ENCODE measurements around the gene SSR4. TPM values are rescaled to one million over a fixed set of nuclear protein-coding genes. Genes with fewer than 3 reads are reported as not detected.

SSR4 gene
- total and polyA plus RNA-seq, 8 donors = 368 to 925 (median 398) TPM

GRCh38 chrX:153778684-153779101 is 15.8 kb upstream of the SSR4 start:
- no peaks in the 10 kb centered on the region for H3K27me3 ChIP-seq
- H3K27ac ChIP-seq = no peak overlapping the region
- no peaks in the 10 kb centered on the region for H3K9me3 ChIP-seq
- no peak overlapping the region for H3K4me3 ChIP-seq
- WGBS, 2 donors = 68 to 80% methylated on average over 16 of the region's 16 CpGs
- no peaks in the 10 kb centered on the region for H3K36me3 ChIP-seq
- ATAC-seq = no peak
- no peaks in the 10 kb centered on the region for H3K4me1 ChIP-seq
- intact Hi-C loops (cut with DNase I) = loop anchor here in 1 of 3 donors (10.0 kb wide), 1 partner anchor 176 kb away; no protein-coding TSS in a partner anchor
- TF ChIP-seq CTCF (IDR thresholded peaks at IDR 0.05) = no peak
- DNase-seq = peak in 2 of 6 donors; percentile 18 to 68
- FAIRE-seq = no peak

- Histone ChIP-seq H3K4me1 (no peaks in the 10 kb centered on the region), H3K4me3 (no peak overlapping the region), H3K27ac (no peak overlapping the region), H3K36me3 (no peaks in the 10 kb centered on the region), H3K9me3 (no peaks in the 10 kb centered on the region), H3K27me3 (no peaks in the 10 kb centered on the region)
- intact Hi-C loops (cut with DNase I) = loop anchor here in 1 of 3 donors (10.0 kb wide), 1 partner anchor 175 kb away; no protein-coding TSS in a partner anchor
- 72 to 86% methylated on average over 18 of the region's 18 CpGs for WGBS, 2 donors
- TF ChIP-seq CTCF (IDR thresholded peaks at IDR 0.05) = no peak
- FAIRE-seq (no peak), DNase-seq (peak in 2 of 6 donors; percentile 22 to 47), ATAC-seq (peak in 1 of 4 donors; percentile 10)
Measured at GRCh38 chrX:153779891-153780677, 14.4 kb upstream of the SSR4 start.

GRCh38 chrX:153780678-153781427 is 13.6 kb upstream of the SSR4 start, which contains the start of gene SRPK3:
SRPK3 (plus strand) TSS chrX:153781041; CDS start chrX:153781087, 46 bp downstream.
- DNase-seq = peak in 2 of 6 donors; percentile 43 to 76
- Histone ChIP-seq H3K27ac (no peak within 1 kb of the TSS), H3K4me3 (no peak within 1 kb of the TSS), H3K4me1 (no peaks in the 10 kb centered on the region), H3K9me3 (no peaks in the 10 kb centered on the region), H3K27me3 (no peaks in the 10 kb centered on the region), H3K36me3 (peaks cover 0 to 7% (median 0%) of the 10 kb centered on the region in 3 donors)
- 18 to 53% methylated on average over 52 of the region's 52 CpGs for WGBS, 2 donors
- no peak for TF ChIP-seq CTCF (IDR thresholded peaks at IDR 0.05)
- no peak for FAIRE-seq
- intact Hi-C loops (cut with DNase I) = no loop called here
- ATAC-seq = peak; percentile 13 to 52 (median 42)

GRCh38 chrX:153781428-153782047 is 12.9 kb upstream of the SSR4 start:
- Histone ChIP-seq H3K4me1 (no peaks in the 10 kb centered on the region), H3K9me3 (no peaks in the 10 kb centered on the region), H3K27me3 (no peaks in the 10 kb centered on the region), H3K27ac (no peak overlapping the region), H3K4me3 (no peak overlapping the region), H3K36me3 (peaks cover 0 to 10% (median 0%) of the 10 kb centered on the region in 3 donors)
- WGBS, 2 donors = 69 to 71% methylated on average over 21 to 24 of the region's 24 CpGs
- ATAC-seq (peak in 2 of 4 donors; percentile 9 to 12), DNase-seq (peak in 1 of 6 donors; percentile 72), FAIRE-seq (no peak)
- no peak for TF ChIP-seq CTCF (IDR thresholded peaks at IDR 0.05)
- intact Hi-C loops (cut with DNase I) = no loop called here
